ENCODE data around the gene MNT. TPM values are rescaled to one million over a fixed set of nuclear protein-coding genes. Genes with fewer than 3 reads are reported as not detected.

The MNT gene
- total RNA-seq, 1 experiment from 2014 or later: 32.1 TPM

DNA sequence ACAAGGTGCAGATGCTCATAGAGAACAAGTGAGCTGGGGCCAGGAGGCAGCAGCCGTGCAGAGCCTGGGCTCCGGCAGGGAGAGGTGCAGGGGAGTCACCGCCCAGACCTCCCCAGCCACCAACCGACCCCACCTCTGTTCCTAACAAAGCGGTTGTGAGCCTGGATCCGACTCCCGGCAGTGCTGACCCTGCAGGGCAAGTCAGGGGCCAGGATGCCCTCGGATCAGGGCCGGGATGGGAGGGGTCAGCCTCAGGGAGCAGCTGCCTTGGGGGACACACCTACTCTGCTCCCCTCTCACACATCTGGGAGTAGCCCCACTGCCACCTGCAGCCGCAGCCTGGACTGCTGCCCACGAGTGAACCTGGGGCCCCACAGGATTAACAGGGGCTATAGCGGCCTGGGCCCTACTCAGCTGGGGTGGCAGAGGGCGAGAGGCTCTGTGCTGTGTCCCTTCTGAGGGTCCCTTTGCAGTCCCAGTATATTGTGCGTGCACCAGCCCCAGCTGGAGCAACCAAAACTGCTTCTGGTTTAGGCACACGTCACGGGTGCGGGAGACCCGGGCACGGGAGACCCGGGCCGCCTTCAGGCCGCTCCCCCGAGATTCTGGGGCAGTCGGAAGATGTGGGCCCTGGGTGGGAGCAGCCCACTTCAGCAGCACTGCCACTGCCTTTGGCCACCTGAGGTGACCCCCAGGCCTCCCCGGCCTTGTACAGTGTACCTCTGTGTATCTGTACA is 21.2 kb downstream of the MNT start:
- H3K27ac ChIP-seq (ENCODE audit: low read depth, low read length, poor library complexity, severe bottlenecking): no peak overlapping the region
- no peaks in the 10 kb centered on the region for H3K4me1 ChIP-seq (ENCODE audit: insufficient read depth, low read length, poor library complexity, severe bottlenecking)
- ChIA-PET POLR2A (ENCODE audit: low non-redundant PET) (no interaction called here), CTCF (interaction anchor here (0.5 to 1.1 kb wide), 2 partner anchors 27 to 36 kb away, joined by 3 to 4 read pairs; no protein-coding TSS in a partner anchor)
- no peak for TF ChIP-seq EZH2 (IDR thresholded peaks at IDR 0.05; ENCODE audit: borderline replicate concordance, low read depth, low read length, poor library complexity, severe bottlenecking)
- TF ChIP-seq, protein P1, sequence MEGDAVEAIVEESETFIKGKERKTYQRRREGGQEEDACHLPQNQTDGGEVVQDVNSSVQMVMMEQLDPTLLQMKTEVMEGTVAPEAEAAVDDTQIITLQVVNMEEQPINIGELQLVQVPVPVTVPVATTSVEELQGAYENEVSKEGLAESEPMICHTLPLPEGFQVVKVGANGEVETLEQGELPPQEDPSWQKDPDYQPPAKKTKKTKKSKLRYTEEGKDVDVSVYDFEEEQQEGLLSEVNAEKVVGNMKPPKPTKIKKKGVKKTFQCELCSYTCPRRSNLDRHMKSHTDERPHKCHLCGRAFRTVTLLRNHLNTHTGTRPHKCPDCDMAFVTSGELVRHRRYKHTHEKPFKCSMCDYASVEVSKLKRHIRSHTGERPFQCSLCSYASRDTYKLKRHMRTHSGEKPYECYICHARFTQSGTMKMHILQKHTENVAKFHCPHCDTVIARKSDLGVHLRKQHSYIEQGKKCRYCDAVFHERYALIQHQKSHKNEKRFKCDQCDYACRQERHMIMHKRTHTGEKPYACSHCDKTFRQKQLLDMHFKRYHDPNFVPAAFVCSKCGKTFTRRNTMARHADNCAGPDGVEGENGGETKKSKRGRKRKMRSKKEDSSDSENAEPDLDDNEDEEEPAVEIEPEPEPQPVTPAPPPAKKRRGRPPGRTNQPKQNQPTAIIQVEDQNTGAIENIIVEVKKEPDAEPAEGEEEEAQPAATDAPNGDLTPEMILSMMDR (conservative IDR thresholded peaks at IDR 0.05; ENCODE audit: low read depth, low read length): no peak
- no peak for DNase-seq (ENCODE audit: low spot score)
- no TSS peak for BruUV-seq (replicated peaks)
- intact Hi-C loops (cut with micrococcal nuclease; ENCODE audit: unreplicated experiment): loop anchor here (10.0 kb wide), 1 partner anchor 305 kb away; no protein-coding TSS in a partner anchor
- H3K9me3 ChIP-seq (ENCODE audit: low read depth, low read length, poor library complexity, severe bottlenecking): no peaks in the 10 kb centered on the region
- H3K36me3 ChIP-seq (ENCODE audit: insufficient read depth, low read length, poor library complexity, severe bottlenecking): peaks cover 37% of the 10 kb centered on the region
- no peaks in the 10 kb centered on the region for H3K27me3 ChIP-seq (replicated peaks; ENCODE audit: insufficient read depth, low read depth, low read length, poor library complexity)
- H3K4me3 ChIP-seq (ENCODE audit: low read depth, low read length, poor library complexity, severe bottlenecking): no peak overlapping the region

DNA sequence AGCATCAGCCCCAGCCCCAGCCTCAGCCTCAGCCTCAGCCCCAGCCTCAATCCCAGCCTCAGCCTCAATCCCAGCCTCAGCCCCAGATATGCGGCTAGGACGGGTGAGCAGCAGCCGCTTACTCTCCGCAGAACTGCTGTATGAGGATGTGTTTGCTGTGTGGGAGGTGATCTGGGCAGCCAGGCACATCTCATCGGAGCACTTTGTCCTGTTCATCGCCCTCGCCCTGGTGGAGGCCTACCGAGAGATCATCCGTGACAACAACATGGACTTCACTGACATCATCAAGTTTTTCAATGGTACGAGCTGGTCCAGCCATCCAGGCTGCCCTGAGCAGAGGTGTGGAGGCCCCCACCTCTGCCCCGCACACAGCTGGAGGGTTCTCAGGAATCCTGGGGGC is 22.0 kb downstream of the MNT start:
- DNase-seq (ENCODE audit: low spot score): no peak
- intact Hi-C loops (cut with micrococcal nuclease; ENCODE audit: unreplicated experiment): no loop called here
- no TSS peak for BruUV-seq (replicated peaks)
- no peaks in the 10 kb centered on the region for H3K27me3 ChIP-seq (replicated peaks; ENCODE audit: insufficient read depth, low read depth, low read length, poor library complexity)
- TF ChIP-seq, protein P1 (conservative IDR thresholded peaks at IDR 0.05; ENCODE audit: low read depth, low read length): no peak
- TF ChIP-seq EZH2 (IDR thresholded peaks at IDR 0.05; ENCODE audit: borderline replicate concordance, low read depth, low read length, poor library complexity, severe bottlenecking): no peak
- CTCF ChIA-PET: interaction anchor here (1.1 kb wide), 1 partner anchor 37 kb away, joined by 4 read pairs; no protein-coding TSS in a partner anchor
- POLR2A ChIA-PET (ENCODE audit: low non-redundant PET): no interaction called here
- H3K27ac ChIP-seq (ENCODE audit: low read depth, low read length, poor library complexity, severe bottlenecking): no peak overlapping the region
- H3K36me3 ChIP-seq (ENCODE audit: insufficient read depth, low read length, poor library complexity, severe bottlenecking): peaks cover 39% of the 10 kb centered on the region
- H3K9me3 ChIP-seq (ENCODE audit: low read depth, low read length, poor library complexity, severe bottlenecking): no peaks in the 10 kb centered on the region
- no peak overlapping the region for H3K4me3 ChIP-seq (ENCODE audit: low read depth, low read length, poor library complexity, severe bottlenecking)
- no peaks in the 10 kb centered on the region for H3K4me1 ChIP-seq (ENCODE audit: insufficient read depth, low read length, poor library complexity, severe bottlenecking)

DNA sequence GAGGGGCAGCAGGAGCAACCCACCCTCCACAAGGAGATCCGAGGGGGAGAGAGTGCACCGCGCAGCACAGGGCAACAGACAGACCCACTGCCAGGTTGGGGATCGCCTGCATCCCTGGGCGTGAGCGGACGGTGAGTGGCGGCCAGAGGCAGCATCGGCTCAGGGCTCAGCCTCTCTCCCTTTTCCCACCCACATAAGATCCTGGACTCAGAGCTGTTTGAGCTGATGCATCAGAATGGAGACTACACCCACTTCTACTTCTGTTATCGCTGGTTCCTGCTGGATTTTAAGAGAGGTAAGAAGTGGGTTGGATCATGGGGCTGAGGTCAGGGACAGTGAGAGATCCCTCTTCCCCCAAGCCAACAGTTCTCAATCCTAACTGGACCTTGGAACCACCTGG is 23.2 kb downstream of the MNT start:
- no peak overlapping the region for H3K4me3 ChIP-seq (ENCODE audit: low read depth, low read length, poor library complexity, severe bottlenecking)
- TF ChIP-seq, protein P1 (conservative IDR thresholded peaks at IDR 0.05; ENCODE audit: low read depth, low read length): no peak
- TF ChIP-seq EZH2 (IDR thresholded peaks at IDR 0.05; ENCODE audit: borderline replicate concordance, low read depth, low read length, poor library complexity, severe bottlenecking): no peak
- ChIA-PET POLR2A (ENCODE audit: low non-redundant PET) (no interaction called here), CTCF (no interaction called here)
- H3K27me3 ChIP-seq (replicated peaks; ENCODE audit: insufficient read depth, low read depth, low read length, poor library complexity): no peaks in the 10 kb centered on the region
- H3K36me3 ChIP-seq (ENCODE audit: insufficient read depth, low read length, poor library complexity, severe bottlenecking): peaks cover 40% of the 10 kb centered on the region
- intact Hi-C loops (cut with micrococcal nuclease; ENCODE audit: unreplicated experiment): no loop called here
- no peak for DNase-seq (ENCODE audit: low spot score)
- no peak overlapping the region for H3K27ac ChIP-seq (ENCODE audit: low read depth, low read length, poor library complexity, severe bottlenecking)
- no peaks in the 10 kb centered on the region for H3K4me1 ChIP-seq (ENCODE audit: insufficient read depth, low read length, poor library complexity, severe bottlenecking)
- no TSS peak for BruUV-seq (replicated peaks)
- H3K9me3 ChIP-seq (ENCODE audit: low read depth, low read length, poor library complexity, severe bottlenecking): no peaks in the 10 kb centered on the region

Measured in A673 (cell line).